Measurements from ENCODE around the gene RASAL1. TPM values are rescaled to one million over a fixed set of nuclear protein-coding genes. Genes with fewer than 3 reads are reported as not detected.
A peak's percentile ranks its signal among the peaks of the same experiment; 100 is the strongest.

RASAL1 gene
- polyA plus RNA-seq, 2 of the 4 experiments (the other 2 are of a cell fraction) = 0.30 to 0.34 TPM

GRCh38 chr12:113116875-113117274 lies 18.7 kb downstream of the RASAL1 start:
- no peak for FAIRE-seq
- no peak overlapping the region for H3K4me3 ChIP-seq
- no peak for TF ChIP-seq HOXA7 (CRISPR knock-in tag; IDR thresholded peaks at IDR 0.05)
- no peak overlapping the region for H3K4me2 ChIP-seq
- no peak overlapping the region for H3K27ac ChIP-seq
- ChIA-PET CTCF (interaction anchor here (1.4 to 1.6 kb wide), 2 partner anchors 18 to 36 kb away, joined by 4 to 8 read pairs; no protein-coding TSS in a partner anchor), POLR2A (no interaction called here)
- H3K4me1 ChIP-seq = no peaks in the 10 kb centered on the region
- WGBS (ENCODE audit: missing lambda C conversion rate) = 63% methylated on average over 5 of the region's 6 CpGs
- H3K9me3 ChIP-seq = no peaks in the 10 kb centered on the region
- DNase-seq (ENCODE audit: low read depth in 1 of 2, low spot score in 1 of 2) = no peak
- peak in 1 of 2 experiments; percentile 41; a peak in 3 of 6 replicates for ATAC-seq

GRCh38 chr12:113115455-113116126 lies 20.0 kb downstream of the RASAL1 start:
- H3K9me3 ChIP-seq = no peaks in the 10 kb centered on the region
- ATAC-seq (no peak), FAIRE-seq (no peak), DNase-seq (ENCODE audit: low read depth in 1 of 2, low spot score in 1 of 2) (no peak)
- H3K27ac ChIP-seq = no peak overlapping the region
- ChIA-PET CTCF (interaction anchor here (1.4 to 2.6 kb wide), 2 partner anchors 16 to 67 kb away, joined by 6 to 12 read pairs; no protein-coding TSS in a partner anchor), POLR2A (no interaction called here)
- no peak for TF ChIP-seq EHMT2 (IDR thresholded peaks at IDR 0.05; ENCODE audit: low read depth)
- no peak for TF ChIP-seq FOXS1 (CRISPR knock-in tag; IDR thresholded peaks at IDR 0.05)
- TF ChIP-seq USF2 (IDR thresholded peaks at IDR 0.05) = no peak
- no peak for TF ChIP-seq HOXB13 (CRISPR knock-in tag; IDR thresholded peaks at IDR 0.05; ENCODE audit: low read depth)
- TF ChIP-seq NPAS2 (CRISPR knock-in tag; IDR thresholded peaks at IDR 0.05; ENCODE audit: borderline replicate concordance) = no peak
- TF ChIP-seq ESRRA (IDR thresholded peaks at IDR 0.05; ENCODE audit: borderline replicate concordance, low read length) = no peak
- no peak for TF ChIP-seq TP53 (CRISPR knock-in tag; IDR thresholded peaks at IDR 0.05)
- TF ChIP-seq ZFP36 (IDR thresholded peaks at IDR 0.05; ENCODE audit: borderline replicate concordance, partially characterized antibody) = no peak
- no peak for TF ChIP-seq MYC (IDR thresholded peaks at IDR 0.05; ENCODE audit: borderline replicate concordance, low read length)
- TF ChIP-seq GATA3 (IDR thresholded peaks at IDR 0.05; ENCODE audit: borderline replicate concordance) = no peak
- no peak for TF ChIP-seq NFE2L2 (conservative IDR thresholded peaks at IDR 0.05; ENCODE audit: low read length)
- TF ChIP-seq SMC3 (IDR thresholded peaks at IDR 0.05) = no peak
- TF ChIP-seq ZC3H11A (IDR thresholded peaks at IDR 0.05) = no peak
- no peak for TF ChIP-seq RNF2 (IDR thresholded peaks at IDR 0.05; ENCODE audit: borderline replicate concordance, low read depth)
- TF ChIP-seq CBX8 (IDR thresholded peaks at IDR 0.05) = no peak
- no peak for TF ChIP-seq CTCF (IDR thresholded peaks at IDR 0.05)
- no peak for TF ChIP-seq KDM5A (IDR thresholded peaks at IDR 0.05)
- TF ChIP-seq TFCP2L1 (CRISPR knock-in tag; IDR thresholded peaks at IDR 0.05) = no peak
- no peak for TF ChIP-seq HDAC2 (IDR thresholded peaks at IDR 0.05)
- H3K4me2 ChIP-seq = no peak overlapping the region
- H3K4me3 ChIP-seq = no peak overlapping the region
- no peaks in the 10 kb centered on the region for H3K4me1 ChIP-seq
- 84% methylated on average over 18 of the region's 22 CpGs for WGBS (ENCODE audit: missing lambda C conversion rate)

- CTCF ChIA-PET = interaction anchor here (0.8 to 2.6 kb wide), 7 partner anchors 15 to 66 kb away, joined by 3 to 12 read pairs (median 4); no protein-coding TSS in a partner anchor
- WGBS (ENCODE audit: missing lambda C conversion rate) = 68% methylated on average over 7 of the region's 19 CpGs
- peak in 1 of 2 experiments; percentile 60; a peak in 3 of 6 replicates for ATAC-seq
These were observed 20.9 kb downstream of the RASAL1 start for GRCh38 chr12:113114447-113115178.

More at GRCh38 chr12:113114447-113115178, 20.9 kb downstream of the RASAL1 start:
- FAIRE-seq = no peak
- POLR2A ChIA-PET = no interaction called here
- no peak for DNase-seq (ENCODE audit: low read depth in 1 of 2, low spot score in 1 of 2)
- H3K27ac ChIP-seq = no peak overlapping the region
- peak; percentile 37; the same call in 1 of the 2 replicates for TF ChIP-seq SREBF2 (IDR thresholded peaks at IDR 0.05)
- no peak for TF ChIP-seq RAD21 (conservative IDR thresholded peaks at IDR 0.05 in 1 of 2, IDR thresholded peaks at IDR 0.05 in 1 of 2)
- TF ChIP-seq HOXB5 (CRISPR knock-in tag; IDR thresholded peaks at IDR 0.05) = no peak
- no peak overlapping the region for H3K4me2 ChIP-seq
- H3K4me3 ChIP-seq = no peak overlapping the region
- no peaks in the 10 kb centered on the region for H3K9me3 ChIP-seq
- no peaks in the 10 kb centered on the region for H3K4me1 ChIP-seq
